PFSK-1 (cell line): ENCODE data around the gene COL23A1.

Experiments used
- FOXP2 ChIP-seq: optimal IDR thresholded peaks from 2 replicates; pipeline ENCODE3; 2011; ENCODE audit warnings: borderline replicate concordance, control low read depth, inconsistent platforms; ENCODE audit not compliant: insufficient read depth; ENCODE audit errors: extremely low read length, extremely low read depth
- POLR2AphosphoS5 ChIP-seq: IDR thresholded peaks from 2 replicates; pipeline ENCODE4 v1.6.1; 2012; ENCODE audit warnings: low read depth, mild to moderate bottlenecking, control low read depth, low read length, moderate library complexity
- SIN3A ChIP-seq: IDR thresholded peaks from 2 replicates; pipeline ENCODE4 v1.6.1; 2012; ENCODE audit warnings: mild to moderate bottlenecking, low read length, moderate library complexity, borderline replicate concordance; ENCODE audit not compliant: insufficient read depth
- TAF1 ChIP-seq: IDR thresholded peaks from 2 replicates; pipeline ENCODE4 v1.6.1; 2012; ENCODE audit warnings: low read length, control low read depth, borderline replicate concordance; ENCODE audit not compliant: insufficient read depth
- TF ChIP-seq, protein P1 (sequence below), 2 experiments: IDR thresholded peaks; 2 replicates each; pipeline versions ENCODE4 v1.6.1 to v1.8.0; 2011 to 2012; ENCODE audit warnings: low read depth in 2 of 2, low read length in 2 of 2, control low read depth in 1 of 2, inconsistent platforms in 1 of 2, mild to moderate bottlenecking in 1 of 2, moderate library complexity in 1 of 2; ENCODE audit not compliant: insufficient read depth in 1 of 2

The COL23A1 gene

DNA sequence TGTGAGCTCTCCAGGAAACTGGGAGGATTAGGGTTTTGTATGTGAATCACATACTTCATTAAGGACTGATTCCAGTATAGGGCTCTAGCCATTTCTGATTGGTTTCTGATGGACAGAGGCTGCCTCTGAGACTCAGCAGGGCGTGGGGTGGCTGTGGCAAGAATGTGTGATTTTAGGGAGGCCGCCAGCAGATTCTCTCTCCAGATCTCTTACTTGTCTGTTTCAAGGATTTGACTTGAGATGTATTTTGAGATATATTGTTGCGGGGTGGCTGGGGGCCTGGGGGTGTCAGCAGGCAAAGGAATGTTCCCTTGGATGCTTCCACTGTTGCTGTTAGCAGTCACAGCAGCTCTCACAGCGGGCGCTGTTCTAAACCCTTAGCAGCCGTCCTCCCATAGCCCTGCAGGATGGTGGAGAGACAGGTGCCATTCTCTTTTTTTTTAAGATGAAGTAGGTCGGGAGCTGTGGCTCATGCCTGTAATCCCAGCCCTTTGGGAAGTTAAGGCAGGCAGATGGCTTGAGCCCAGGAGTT is 393.8 kb downstream of the COL23A1 start:
- no peak for TF ChIP-seq POLR2AphosphoS5
- TF ChIP-seq, protein P1, sequence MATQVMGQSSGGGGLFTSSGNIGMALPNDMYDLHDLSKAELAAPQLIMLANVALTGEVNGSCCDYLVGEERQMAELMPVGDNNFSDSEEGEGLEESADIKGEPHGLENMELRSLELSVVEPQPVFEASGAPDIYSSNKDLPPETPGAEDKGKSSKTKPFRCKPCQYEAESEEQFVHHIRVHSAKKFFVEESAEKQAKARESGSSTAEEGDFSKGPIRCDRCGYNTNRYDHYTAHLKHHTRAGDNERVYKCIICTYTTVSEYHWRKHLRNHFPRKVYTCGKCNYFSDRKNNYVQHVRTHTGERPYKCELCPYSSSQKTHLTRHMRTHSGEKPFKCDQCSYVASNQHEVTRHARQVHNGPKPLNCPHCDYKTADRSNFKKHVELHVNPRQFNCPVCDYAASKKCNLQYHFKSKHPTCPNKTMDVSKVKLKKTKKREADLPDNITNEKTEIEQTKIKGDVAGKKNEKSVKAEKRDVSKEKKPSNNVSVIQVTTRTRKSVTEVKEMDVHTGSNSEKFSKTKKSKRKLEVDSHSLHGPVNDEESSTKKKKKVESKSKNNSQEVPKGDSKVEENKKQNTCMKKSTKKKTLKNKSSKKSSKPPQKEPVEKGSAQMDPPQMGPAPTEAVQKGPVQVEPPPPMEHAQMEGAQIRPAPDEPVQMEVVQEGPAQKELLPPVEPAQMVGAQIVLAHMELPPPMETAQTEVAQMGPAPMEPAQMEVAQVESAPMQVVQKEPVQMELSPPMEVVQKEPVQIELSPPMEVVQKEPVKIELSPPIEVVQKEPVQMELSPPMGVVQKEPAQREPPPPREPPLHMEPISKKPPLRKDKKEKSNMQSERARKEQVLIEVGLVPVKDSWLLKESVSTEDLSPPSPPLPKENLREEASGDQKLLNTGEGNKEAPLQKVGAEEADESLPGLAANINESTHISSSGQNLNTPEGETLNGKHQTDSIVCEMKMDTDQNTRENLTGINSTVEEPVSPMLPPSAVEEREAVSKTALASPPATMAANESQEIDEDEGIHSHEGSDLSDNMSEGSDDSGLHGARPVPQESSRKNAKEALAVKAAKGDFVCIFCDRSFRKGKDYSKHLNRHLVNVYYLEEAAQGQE (IDR thresholded peaks at IDR 0.05; ENCODE audit: insufficient read depth in 1 of 2, low read depth in 2 of 2, low read length in 2 of 2) = no peak
- no peak for TF ChIP-seq TAF1
- no peak for TF ChIP-seq FOXP2
- no peak for TF ChIP-seq SIN3A

DNA sequence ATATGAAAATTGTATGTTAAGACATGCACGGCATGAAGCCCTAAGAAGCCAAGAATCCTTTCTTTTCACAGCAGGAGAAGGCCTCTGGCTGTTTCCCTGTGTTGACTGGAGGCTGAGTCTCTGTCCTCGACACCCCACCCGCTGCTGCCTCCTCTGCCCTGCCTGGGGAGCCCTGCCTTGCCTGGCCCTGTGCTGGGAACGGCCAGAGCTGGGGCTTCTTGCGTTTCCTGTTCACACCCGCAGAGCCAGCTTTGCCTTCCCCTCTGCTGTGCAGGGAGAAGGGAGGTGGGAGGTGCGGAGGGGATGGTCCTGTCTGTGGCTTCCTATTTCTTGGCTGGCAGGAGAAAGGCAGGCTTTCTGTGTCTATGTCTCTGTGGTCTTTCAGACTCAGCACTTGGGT is 396.2 kb downstream of the COL23A1 start:
- TF ChIP-seq TAF1 (no peak), SIN3A (no peak), FOXP2 (no peak), POLR2AphosphoS5 (no peak)
- TF ChIP-seq, protein P1 (IDR thresholded peaks at IDR 0.05; ENCODE audit: insufficient read depth in 1 of 2, low read depth in 2 of 2, low read length in 2 of 2) = no peak

DNA sequence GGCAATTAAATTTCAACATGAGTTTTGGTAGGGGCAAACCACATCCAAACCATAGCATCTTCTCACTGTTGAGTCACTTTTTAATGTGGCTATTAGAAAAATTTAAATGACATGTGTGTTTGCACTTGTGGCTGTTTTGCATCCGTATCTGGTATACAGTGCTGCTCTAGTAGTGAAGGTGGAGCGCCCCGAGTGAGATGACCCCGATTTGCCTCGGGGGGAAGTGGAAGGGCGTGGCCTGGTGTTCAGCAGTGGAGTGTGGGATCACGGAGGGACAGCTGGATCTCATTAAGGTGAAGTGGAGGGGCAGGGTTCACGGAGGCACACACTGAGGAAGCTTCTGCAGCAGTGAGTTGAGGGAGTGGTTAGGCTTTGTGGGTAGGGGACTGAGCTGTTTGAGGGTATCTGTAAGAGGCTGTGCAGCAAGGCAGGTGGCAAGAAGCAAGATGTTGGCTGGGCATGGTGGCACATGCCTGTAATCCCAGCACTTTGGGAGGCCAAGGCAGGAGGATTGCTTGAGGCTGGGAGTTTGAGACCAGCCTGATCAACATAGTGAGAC is 396.9 kb downstream of the COL23A1 start:
- TF ChIP-seq, protein P1 (IDR thresholded peaks at IDR 0.05; ENCODE audit: insufficient read depth in 1 of 2, low read depth in 2 of 2, low read length in 2 of 2) = no peak

DNA sequence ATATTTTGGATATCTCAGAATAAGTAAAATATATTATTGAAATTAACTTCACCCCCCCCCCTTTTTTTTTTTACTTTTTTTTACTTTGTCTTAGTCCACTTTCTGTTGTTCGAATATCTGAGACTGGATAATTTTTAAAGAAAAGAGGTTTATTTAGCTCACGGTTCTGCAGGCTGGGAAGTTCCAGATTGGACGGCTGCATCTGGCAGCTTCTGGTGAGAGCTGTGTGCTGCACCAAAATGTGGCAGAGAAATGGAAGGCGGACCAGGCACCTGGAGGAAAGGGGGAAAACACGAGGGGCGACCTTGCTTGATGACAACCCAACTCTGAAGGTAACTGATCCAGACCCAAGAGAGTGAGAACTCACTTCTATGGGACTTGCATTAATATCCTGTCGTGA is 397.4 kb downstream of the COL23A1 start:
- TF ChIP-seq TAF1 (no peak), FOXP2 (no peak), SIN3A (no peak), POLR2AphosphoS5 (no peak)
- TF ChIP-seq, protein P1 (IDR thresholded peaks at IDR 0.05; ENCODE audit: insufficient read depth in 1 of 2, low read depth in 2 of 2, low read length in 2 of 2) = no peak

DNA sequence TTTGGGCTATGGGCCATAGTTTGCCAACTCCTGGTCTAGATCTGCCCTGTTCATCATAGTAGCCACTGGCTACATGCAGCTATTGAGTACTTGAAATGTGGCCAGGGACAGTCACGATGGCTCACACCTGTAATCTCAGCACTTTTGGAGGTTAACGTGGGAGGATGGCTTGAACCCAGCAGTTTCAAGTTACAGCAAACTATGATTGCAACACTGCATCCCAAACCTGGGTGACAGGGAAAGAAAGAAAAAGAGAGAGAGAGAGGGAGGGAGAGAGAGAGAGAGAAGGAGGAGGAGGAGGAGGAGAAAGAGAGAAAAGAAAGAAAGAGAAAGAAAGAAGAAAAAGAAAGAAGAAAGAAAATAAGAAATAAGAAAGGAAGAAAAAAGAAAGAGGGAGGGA is 397.9 kb downstream of the COL23A1 start:
- TF ChIP-seq FOXP2 (no peak), POLR2AphosphoS5 (no peak), TAF1 (no peak), SIN3A (no peak)
- TF ChIP-seq, protein P1 (IDR thresholded peaks at IDR 0.05; ENCODE audit: insufficient read depth in 1 of 2, low read depth in 2 of 2, low read length in 2 of 2) = no peak
